Epithelial cell of prostate (primary cell): Measurements from ENCODE around the gene MAML2.

Source experiments
- DNase-seq: peaks from one replicate; pipeline ENCODE4 v3.0.0-alpha.2; 2011; ENCODE audit warnings: low read depth, low spot score
- H3K27ac ChIP-seq: fragments of 450-650 bp; 2 replicates; pipeline ENCODE4 v1.5.1; 2017; ENCODE audit warnings: mild to moderate bottlenecking

The MAML2 gene

GRCh38 chr11:96063886-96064285 is 279.1 kb downstream of the MAML2 start:
- H3K27ac ChIP-seq = no peak overlapping the region
- DNase-seq = no peak

GRCh38 chr11:96063053-96063452 is 279.9 kb downstream of the MAML2 start:
- DNase-seq = no peak
- no peak overlapping the region for H3K27ac ChIP-seq

- DNase-seq = no peak
- H3K27ac ChIP-seq = peak overlapping the region; percentile 1
Observed at GRCh38 chr11:96062134-96062533, 280.9 kb downstream of the MAML2 start.

- H3K27ac ChIP-seq = peak overlapping the region; percentile 1
- DNase-seq = no peak
Observed at GRCh38 chr11:96061730-96062129, 281.3 kb downstream of the MAML2 start.

GRCh38 chr11:96061069-96061468 is 281.9 kb downstream of the MAML2 start:
- no peak for DNase-seq
- H3K27ac ChIP-seq = no peak overlapping the region

GRCh38 chr11:96057502-96057901 is 285.5 kb downstream of the MAML2 start:
- no peak for DNase-seq
- no peak overlapping the region for H3K27ac ChIP-seq

GRCh38 chr11:96056576-96056975 is 286.4 kb downstream of the MAML2 start:
- DNase-seq = no peak
- no peak overlapping the region for H3K27ac ChIP-seq

- DNase-seq = no peak
- H3K27ac ChIP-seq = no peak overlapping the region
Observed at GRCh38 chr11:96055706-96056387, 287.1 kb downstream of the MAML2 start.

- no peak overlapping the region for H3K27ac ChIP-seq
- DNase-seq = no peak
Observed at GRCh38 chr11:96054870-96055705, 287.9 kb downstream of the MAML2 start.

- DNase-seq = no peak
- H3K27ac ChIP-seq = peak overlapping the region; percentile 9
Observed at GRCh38 chr11:96052921-96053651, 289.9 kb downstream of the MAML2 start.

GRCh38 chr11:96051820-96052219 is 291.2 kb downstream of the MAML2 start:
- no peak for DNase-seq
- H3K27ac ChIP-seq = peak overlapping the region; percentile 9

GRCh38 chr11:96050435-96051182 is 292.4 kb downstream of the MAML2 start:
- DNase-seq = no peak
- no peak overlapping the region for H3K27ac ChIP-seq

- no peak for DNase-seq
Observed at GRCh38 chr11:96049426-96049825, 293.6 kb downstream of the MAML2 start.

GRCh38 chr11:96045622-96046456 is 297.2 kb downstream of the MAML2 start:
- no peak overlapping the region for H3K27ac ChIP-seq
- DNase-seq = no peak

More at GRCh38 chr11:96049426-96049825, 293.6 kb downstream of the MAML2 start:
- no peak overlapping the region for H3K27ac ChIP-seq

GRCh38 chr11:96044747-96045146 is 298.2 kb downstream of the MAML2 start:
- no peak overlapping the region for H3K27ac ChIP-seq
- no peak for DNase-seq

- no peak for DNase-seq
- no peak overlapping the region for H3K27ac ChIP-seq
Observed at GRCh38 chr11:96044311-96044710, 298.7 kb downstream of the MAML2 start.

GRCh38 chr11:96043291-96043690 is 299.7 kb downstream of the MAML2 start:
- DNase-seq = no peak
- no peak overlapping the region for H3K27ac ChIP-seq

GRCh38 chr11:96038046-96038445 is 304.9 kb downstream of the MAML2 start:
- peak overlapping the region; percentile 41 for H3K27ac ChIP-seq
- DNase-seq = no peak

- peak overlapping the region; percentile 41 for H3K27ac ChIP-seq
- DNase-seq = peak; percentile 69
Observed at GRCh38 chr11:96037405-96037949, 305.5 kb downstream of the MAML2 start.
